ENCODE results near the gene ETV6.

Gene ETV6

GRCh38 chr12:11696084-11696483 lies 46.6 kb downstream of the ETV6 start:
- no peak for DNase-seq (ENCODE audit: low spot score)

- DNase-seq (ENCODE audit: low spot score), result no peak
Observed at GRCh38 chr12:11697131-11697530, 47.7 kb downstream of the ETV6 start.

- DNase-seq (ENCODE audit: low spot score), result no peak
Observed at GRCh38 chr12:11697670-11698387, 48.4 kb downstream of the ETV6 start.

GRCh38 chr12:11698729-11699128 lies 49.3 kb downstream of the ETV6 start:
- no peak for DNase-seq (ENCODE audit: low spot score)

- no peak for DNase-seq (ENCODE audit: low spot score)
Observed at GRCh38 chr12:11701433-11701832, 52.0 kb downstream of the ETV6 start.

- DNase-seq (ENCODE audit: low spot score), result no peak
Observed at GRCh38 chr12:11702959-11703358, 53.5 kb downstream of the ETV6 start.

- no peak for DNase-seq (ENCODE audit: low spot score)
Observed at GRCh38 chr12:11703378-11703777, 53.9 kb downstream of the ETV6 start.

- no peak for DNase-seq (ENCODE audit: low spot score)
Observed at GRCh38 chr12:11704089-11704488, 54.6 kb downstream of the ETV6 start.

GRCh38 chr12:11705010-11705409 lies 55.5 kb downstream of the ETV6 start:
- DNase-seq (ENCODE audit: low spot score), result no peak

- no peak for DNase-seq (ENCODE audit: low spot score)
Observed at GRCh38 chr12:11706509-11707379, 57.3 kb downstream of the ETV6 start.

GRCh38 chr12:11707535-11707934 lies 58.1 kb downstream of the ETV6 start:
- no peak for DNase-seq (ENCODE audit: low spot score)

GRCh38 chr12:11709513-11709912 lies 60.0 kb downstream of the ETV6 start:
- no peak for DNase-seq (ENCODE audit: low spot score)

- DNase-seq (ENCODE audit: low spot score), result no peak
Observed at GRCh38 chr12:11710431-11710830, 61.0 kb downstream of the ETV6 start.

GRCh38 chr12:11710906-11711305 lies 61.4 kb downstream of the ETV6 start:
- no peak for DNase-seq (ENCODE audit: low spot score)

- DNase-seq (ENCODE audit: low spot score), result no peak
Observed at GRCh38 chr12:11711651-11712327, 62.3 kb downstream of the ETV6 start.

GRCh38 chr12:11712491-11712890 lies 63.0 kb downstream of the ETV6 start:
- DNase-seq (ENCODE audit: low spot score), result no peak

- no peak for DNase-seq (ENCODE audit: low spot score)
Observed at GRCh38 chr12:11713202-11713601, 63.7 kb downstream of the ETV6 start.

- DNase-seq (ENCODE audit: low spot score), result no peak
Observed at GRCh38 chr12:11714626-11715025, 65.2 kb downstream of the ETV6 start.

- DNase-seq (ENCODE audit: low spot score), result no peak
Observed at GRCh38 chr12:11715621-11716020, 66.1 kb downstream of the ETV6 start.

GRCh38 chr12:11716794-11717518 lies 67.5 kb downstream of the ETV6 start:
- DNase-seq (ENCODE audit: low spot score), result no peak

GRCh38 chr12:11717519-11717961 lies 68.1 kb downstream of the ETV6 start:
- DNase-seq (ENCODE audit: low spot score), result no peak

- no peak for DNase-seq (ENCODE audit: low spot score)
Observed at GRCh38 chr12:11718105-11718504, 68.6 kb downstream of the ETV6 start.

Data from LoVo (cell line).